Natural killer cell (primary cell): ENCODE data around the gene DLX1. TPM values are rescaled to one million over a fixed set of nuclear protein-coding genes. Genes with fewer than 3 reads are reported as not detected.
A peak's percentile ranks its signal among the peaks of the same experiment; 100 is the strongest.

Experiments
- ATAC-seq, 3 donors: fragments of 150-1000 bp in 2 of 3; fragments of 200-7000 bp in 1 of 3; cut with Tn5 transposase; 1 replicate in 1 of 3; 2 replicates in 2 of 3; pipeline ENCODE4 v1.10.0; 2021; ENCODE audit warnings: mild to moderate bottlenecking in 2 of 3, moderate library complexity in 2 of 3
- DNase-seq, 2 donors: peaks; one replicate each; pipeline versions ENCODE4 v3.0.0 to v3.0.0-alpha.2; 2013 to 2021; ENCODE audit warnings: mixed read lengths in 1 of 2
- H3K27ac ChIP-seq: one replicate; pipeline ENCODE4 v1.5.1; 2013; ENCODE audit warnings: mild to moderate bottlenecking, low read length
- H3K27me3 ChIP-seq: one replicate; pipeline ENCODE4 v1.6.1; 2013; ENCODE audit warnings: low read length; ENCODE audit not compliant: control insufficient read depth, insufficient read depth
- H3K36me3 ChIP-seq: one replicate; pipeline ENCODE4 v1.6.1; 2013; ENCODE audit warnings: low read length; ENCODE audit not compliant: control insufficient read depth, insufficient read depth
- H3K4me1 ChIP-seq: one replicate; pipeline ENCODE4 v1.6.1; 2013; ENCODE audit warnings: low read length; ENCODE audit not compliant: control insufficient read depth, insufficient read depth
- H3K4me3 ChIP-seq: one replicate; pipeline ENCODE4 v1.5.1; 2013; ENCODE audit warnings: low read length
- H3K9me3 ChIP-seq: one replicate; pipeline ENCODE4 v1.6.1; 2013; ENCODE audit warnings: low read length; ENCODE audit not compliant: control insufficient read depth, insufficient read depth
- H3K27ac Mint-ChIP-seq, 2 donors: one replicate each; pipeline ENCODE4 v1.8.0; 2022; ENCODE audit warnings: mild to moderate bottlenecking in 2 of 2, mixed read lengths in 2 of 2, moderate library complexity in 1 of 2
- H3K27me3 Mint-ChIP-seq, 2 donors: one replicate each; pipeline ENCODE4 v1.8.0; 2022; ENCODE audit warnings: low read depth in 2 of 2, mixed read lengths in 2 of 2
- H3K36me3 Mint-ChIP-seq: one replicate; pipeline ENCODE4 v1.8.0; 2022; ENCODE audit warnings: mixed read lengths
- H3K4me1 Mint-ChIP-seq, 2 donors: one replicate each; pipeline ENCODE4 v1.8.0; 2022; ENCODE audit warnings: mixed read lengths in 2 of 2
- H3K4me3 Mint-ChIP-seq: one replicate; pipeline ENCODE4 v1.8.0; 2022; ENCODE audit warnings: mild to moderate bottlenecking, moderate library complexity, mixed read lengths
- H3K9me3 Mint-ChIP-seq, 2 donors: one replicate each; pipeline ENCODE4 v1.8.0; 2022; ENCODE audit warnings: mixed read lengths in 2 of 2
- CTCF ChIP-seq: fragments of 200-600 bp; IDR thresholded peaks from one replicate; pipeline ENCODE4 v1.8.0; 2022; ENCODE audit warnings: antibody characterized with exemption
- WGBS: methylation state at CpG from one replicate; pipeline ENCODE4 v1.1.7; 2013; ENCODE audit warnings: missing lambda C conversion rate; ENCODE audit not compliant: insufficient coverage; 5-methylcytosine and 5-hydroxymethylcytosine counted together
- intact Hi-C: fragments of 100-400 bp; cut with micrococcal nuclease; formaldehyde crosslinking; loops from one replicate; pipeline ENCODE4 v1.14.2; 2022
- total RNA-seq, 4 donors: library from RNA; stranded (reverse); fragments of 120-200 nt in 1 of 4; gene quantifications; one replicate each; pipeline versions ENCODE4 v1.2.3 to v1.2.4, GENCODE V29; 2013 to 2022

The DLX1 gene
- total RNA-seq, 3 donors from 2014 or later (not counting 1 experiment from before 2014, with no cell fraction given): not detected

- H3K4me3 ChIP-seq: no peak overlapping the region
- Mint-ChIP-seq H3K36me3 (no peaks in the 10 kb centered on the region), H3K4me3 (peak overlapping the region; percentile 94), H3K9me3 (no peaks in the 10 kb centered on the region), H3K4me1 (peaks cover 46 to 72% of the 10 kb centered on the region in 2 donors), H3K27me3 (peaks cover 57 to 65% of the 10 kb centered on the region in 2 donors), H3K27ac (peak overlapping the region; percentile 78 to 92)
- peaks cover 2% of the 10 kb centered on the region for H3K9me3 ChIP-seq
- H3K27ac ChIP-seq: no peak overlapping the region
- intact Hi-C loops: loop anchor here (1.0 to 10.0 kb wide), 8 partner anchors 17 to 1289 kb away; partner anchors contain the start of genes GAD1 and HAT1
- H3K36me3 ChIP-seq: no peaks in the 10 kb centered on the region
- DNase-seq (peak; percentile 77 to 84), ATAC-seq (peak; percentile 29 to 72 (median 38))
- peaks cover 75% of the 10 kb centered on the region for H3K4me1 ChIP-seq
- WGBS: 2% methylated on average over 21 of the region's 25 CpGs
- peaks cover 89% of the 10 kb centered on the region for H3K27me3 ChIP-seq
- peak; percentile 96 for TF ChIP-seq CTCF
Observed at GRCh38 chr2:172103471-172104272, 18.4 kb downstream of the DLX1 start.

GRCh38 chr2:172105471-172106107 lies 20.3 kb downstream of the DLX1 start:
- intact Hi-C loops: loop anchor here (2.0 to 10.0 kb wide), 4 partner anchors 181 to 1291 kb away; partner anchors contain the start of genes GAD1 and HAT1
- Histone ChIP-seq H3K27me3 (peaks cover 86% of the 10 kb centered on the region), H3K4me3 (no peak overlapping the region), H3K9me3 (no peaks in the 10 kb centered on the region), H3K4me1 (peaks cover 63% of the 10 kb centered on the region), H3K36me3 (no peaks in the 10 kb centered on the region), H3K27ac (no peak overlapping the region)
- Mint-ChIP-seq H3K36me3 (no peaks in the 10 kb centered on the region), H3K9me3 (no peaks in the 10 kb centered on the region), H3K27me3 (peaks cover 66 to 72% of the 10 kb centered on the region in 2 donors), H3K27ac (no peak overlapping the region), H3K4me3 (no peak overlapping the region), H3K4me1 (peaks cover 50 to 70% of the 10 kb centered on the region in 2 donors)
- ATAC-seq (no peak), DNase-seq (peak in 1 of 2 donors; percentile 28)
- 17% methylated on average over 23 of the region's 23 CpGs for WGBS
- no peak for TF ChIP-seq CTCF

GRCh38 chr2:172106108-172106961 lies 21.0 kb downstream of the DLX1 start:
- intact Hi-C loops: loop anchor here (10.0 kb wide), 3 partner anchors 182 to 1292 kb away; partner anchors contain the start of genes GAD1 and HAT1
- Histone ChIP-seq H3K27me3 (peaks cover 79% of the 10 kb centered on the region), H3K36me3 (no peaks in the 10 kb centered on the region), H3K4me1 (peaks cover 56% of the 10 kb centered on the region), H3K4me3 (no peak overlapping the region), H3K9me3 (no peaks in the 10 kb centered on the region), H3K27ac (no peak overlapping the region)
- peaks cover 66 to 70% of the 10 kb centered on the region in 2 donors for H3K27me3 Mint-ChIP-seq
- no peaks in the 10 kb centered on the region for H3K9me3 Mint-ChIP-seq
- no peak overlapping the region for H3K4me3 Mint-ChIP-seq
- no peak overlapping the region for H3K27ac Mint-ChIP-seq
- ATAC-seq (peak; percentile 19 to 50 (median 34)), DNase-seq (peak; percentile 47 to 72)
- TF ChIP-seq CTCF: peak; percentile 49
- H3K36me3 Mint-ChIP-seq: no peaks in the 10 kb centered on the region
- H3K4me1 Mint-ChIP-seq: peaks cover 50 to 63% of the 10 kb centered on the region in 2 donors
- 8% methylated on average over 43 of the region's 44 CpGs for WGBS
